Activated naive CD4-positive, alpha-beta T cell treated with anti-CD3 and anti-CD28 coated beads, Interleukin-2, amount 50 U/mL, for 16 hours (primary cell): ENCODE measurements around the gene EYA2.

Experiments used
- DNase-seq: peaks from one replicate; pipeline ENCODE4 v3.0.0-alpha.2; 2020

The EYA2 gene

DNA sequence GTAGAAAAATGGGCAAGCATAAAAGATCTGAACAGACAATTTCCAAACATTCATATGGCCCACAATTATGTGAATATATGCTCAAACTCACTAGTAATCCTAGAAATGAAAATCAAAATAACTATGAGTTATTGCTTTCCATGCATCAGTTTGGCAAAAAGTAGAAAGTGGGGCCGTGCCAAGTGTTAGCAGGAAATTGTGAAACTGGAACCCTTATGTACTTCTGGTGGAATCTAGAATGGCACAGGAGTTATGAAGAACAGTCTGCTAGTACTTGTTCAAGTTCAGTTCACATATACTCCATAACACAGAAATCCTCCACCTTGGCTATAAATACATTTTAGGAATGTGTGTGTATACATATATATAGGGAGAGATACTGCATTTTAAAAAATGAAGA is 89.8 kb downstream of the EYA2 start:
- DNase-seq, result no peak

DNA sequence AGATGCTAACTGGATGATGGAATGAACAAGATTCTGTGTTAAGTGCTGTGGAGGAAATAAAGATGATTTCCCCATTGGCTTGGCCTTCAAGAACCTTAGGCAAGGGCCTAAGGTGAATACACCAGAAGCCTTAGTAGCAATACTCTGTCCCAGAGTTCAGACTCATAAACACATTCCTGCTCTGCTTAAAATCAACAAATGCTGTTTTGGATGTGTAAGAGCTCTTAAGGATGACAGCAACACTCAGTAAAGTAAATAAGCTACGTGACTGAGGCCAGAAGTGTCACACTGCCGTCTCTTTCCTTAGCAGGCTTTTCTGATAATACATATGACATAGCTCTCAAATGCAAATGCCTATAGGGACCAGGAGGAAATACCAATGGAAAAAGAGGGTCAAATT is 90.6 kb downstream of the EYA2 start:
- DNase-seq, result no peak

DNA sequence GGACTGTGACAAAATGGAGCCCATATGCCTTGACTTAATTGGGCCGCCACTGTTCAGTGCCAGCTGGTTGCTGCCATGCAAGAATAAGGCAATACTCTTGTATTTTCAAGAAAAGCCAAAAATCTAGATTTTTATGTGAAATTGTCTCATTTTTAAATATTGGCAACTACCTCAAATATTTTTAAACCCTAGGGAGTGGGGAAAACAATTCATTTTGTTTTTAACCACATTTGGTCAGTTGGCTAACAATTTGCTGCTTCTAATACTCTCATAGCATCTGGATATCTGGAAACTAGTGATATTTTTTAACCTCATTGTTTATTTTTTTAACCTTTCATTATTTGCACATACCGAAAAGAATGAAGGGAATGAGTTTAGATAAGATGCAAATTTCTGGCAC is 91.0 kb downstream of the EYA2 start:
- no peak for DNase-seq

DNA sequence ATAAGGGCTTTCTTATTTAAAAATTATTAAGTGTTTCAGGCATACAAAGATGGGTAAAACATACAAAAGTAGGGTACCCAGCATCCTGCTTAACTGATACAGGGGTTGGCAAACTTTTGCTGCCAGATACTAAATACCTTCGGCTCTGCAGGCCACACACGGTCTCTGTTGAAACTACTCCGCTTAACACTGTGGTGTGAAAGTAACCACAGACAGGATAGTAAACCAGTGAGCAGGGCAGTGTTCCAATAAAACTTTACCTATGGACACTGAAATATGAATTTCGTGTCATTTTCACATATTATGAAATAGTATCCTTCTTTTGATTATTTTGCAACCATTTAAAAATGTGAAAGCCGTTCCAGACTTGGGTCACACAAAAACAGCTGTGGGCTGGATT is 92.4 kb downstream of the EYA2 start:
- no peak for DNase-seq

DNA sequence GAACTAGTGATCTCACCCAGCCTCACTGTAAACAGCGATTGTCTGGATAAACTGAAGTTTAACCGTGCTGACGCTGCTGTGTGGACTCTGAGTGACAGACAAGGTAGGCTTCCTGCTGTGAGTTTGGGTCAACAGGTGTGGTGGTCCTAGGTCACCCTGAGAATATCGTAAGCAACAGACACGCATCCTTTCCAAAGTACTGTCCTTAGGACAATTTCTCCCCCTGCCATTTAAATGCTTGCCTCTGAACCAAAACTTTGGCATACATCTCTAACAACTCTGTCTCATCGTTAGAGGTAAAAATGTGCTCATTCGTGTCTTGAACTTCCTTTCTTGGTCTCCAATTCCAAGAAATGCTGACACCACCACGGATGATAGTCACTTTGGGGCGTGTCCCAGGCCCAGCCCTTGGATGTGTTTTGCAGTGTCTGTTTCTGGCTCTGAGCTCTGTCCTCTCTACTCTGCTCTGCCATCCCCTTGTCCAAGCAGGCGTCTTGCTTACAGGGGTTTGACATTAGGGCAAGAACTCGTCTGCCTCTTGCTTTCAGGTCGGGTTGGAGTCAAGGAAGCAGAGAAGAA is 95.5 kb downstream of the EYA2 start:
- no peak for DNase-seq

DNA sequence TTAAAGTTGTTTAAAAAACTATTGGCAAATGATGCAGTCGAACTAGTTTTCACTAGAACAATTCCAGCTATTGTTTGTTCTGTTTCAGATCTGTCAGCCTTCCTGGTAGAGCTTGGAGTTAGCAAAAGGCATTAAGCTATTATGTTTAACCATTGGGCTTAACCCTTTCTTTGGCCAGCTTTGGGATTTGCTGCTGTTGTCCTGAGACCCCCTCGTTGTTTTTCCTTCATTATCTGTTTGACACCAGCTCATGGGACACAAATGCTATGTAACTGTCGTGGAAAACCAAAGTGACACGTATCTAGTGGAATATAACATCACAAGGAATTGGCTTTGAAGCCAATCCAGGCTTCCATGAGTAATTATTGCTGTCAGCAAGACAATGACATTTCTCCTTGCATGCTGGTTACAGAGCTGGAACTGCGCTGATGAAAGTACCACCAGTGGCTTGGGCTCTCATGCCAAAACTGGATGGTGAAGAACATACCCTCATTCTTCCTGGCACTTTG is 96.0 kb downstream of the EYA2 start:
- no peak for DNase-seq

DNA sequence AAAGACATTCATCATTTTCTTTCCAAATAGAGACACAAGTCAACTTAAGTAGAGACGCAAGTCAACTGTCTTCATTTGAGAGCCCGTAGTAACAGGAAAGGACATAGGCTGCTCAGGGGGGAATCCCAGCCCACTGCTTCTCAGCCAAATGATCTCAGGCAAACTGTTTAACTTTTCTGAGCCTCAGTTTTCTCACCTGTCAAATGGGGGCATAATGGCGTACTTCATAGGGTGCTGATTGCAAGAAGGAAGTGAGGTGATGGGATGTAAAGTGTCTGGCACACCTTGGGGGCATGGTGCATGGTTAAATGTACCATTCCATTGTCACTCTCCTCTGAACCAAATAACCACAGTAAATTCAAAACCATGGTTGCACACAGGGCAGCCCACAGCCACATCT is 96.5 kb downstream of the EYA2 start:
- no peak for DNase-seq

DNA sequence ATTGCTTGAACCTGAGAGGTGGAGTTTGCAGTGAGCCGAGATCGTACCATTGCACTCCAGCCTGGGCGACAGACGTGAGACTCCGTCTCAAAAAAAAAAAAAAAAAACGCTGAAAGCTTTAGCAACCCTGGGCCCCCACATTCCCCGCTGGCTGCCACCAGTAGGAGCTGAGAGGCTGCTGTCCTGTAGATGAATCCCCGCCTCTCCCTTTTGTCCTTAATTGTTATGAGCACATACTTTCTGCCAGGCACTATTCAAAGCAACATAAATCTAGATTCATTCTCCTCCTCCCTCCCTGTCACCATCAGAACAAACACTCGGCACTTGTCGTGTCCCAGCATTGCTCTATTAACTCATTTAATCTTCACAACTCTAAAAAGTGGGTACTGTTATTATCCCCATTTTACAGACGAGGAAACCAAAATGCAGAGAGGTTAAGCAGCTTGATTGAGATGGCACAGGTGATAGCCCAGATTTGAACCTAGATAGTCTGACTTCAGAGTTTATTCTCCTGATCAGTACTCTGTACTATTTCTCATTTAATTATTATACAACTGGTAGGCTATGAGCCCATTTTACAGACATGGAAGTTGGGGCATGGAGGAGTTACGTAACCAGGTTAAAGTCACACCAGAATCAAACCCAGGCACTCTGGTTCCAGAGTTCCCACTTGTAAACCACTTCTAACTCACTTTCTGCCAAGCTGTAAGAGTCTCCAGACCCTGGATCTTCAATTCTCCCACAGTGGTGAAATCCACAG is 97.4 kb downstream of the EYA2 start:
- no peak for DNase-seq

DNA sequence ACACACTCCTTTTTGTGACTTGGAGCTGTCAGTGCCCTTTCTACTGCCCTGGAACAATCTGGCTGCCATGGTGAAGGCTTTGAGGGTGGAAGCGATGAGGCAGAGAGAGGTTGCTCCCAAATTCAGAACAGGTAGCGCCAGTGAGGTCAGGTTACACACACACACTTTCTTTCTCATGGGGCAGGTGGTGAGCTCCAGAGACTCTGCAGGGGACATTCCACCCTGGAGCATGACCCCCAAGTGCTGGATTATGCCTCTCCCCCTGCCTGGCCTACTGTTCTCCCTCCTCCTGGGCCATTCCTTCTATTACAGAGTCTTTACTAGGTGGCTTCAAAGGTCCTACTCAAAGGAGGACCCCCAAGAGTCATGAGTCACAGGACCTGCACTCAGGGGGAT is 98.0 kb downstream of the EYA2 start:
- no peak for DNase-seq

DNA sequence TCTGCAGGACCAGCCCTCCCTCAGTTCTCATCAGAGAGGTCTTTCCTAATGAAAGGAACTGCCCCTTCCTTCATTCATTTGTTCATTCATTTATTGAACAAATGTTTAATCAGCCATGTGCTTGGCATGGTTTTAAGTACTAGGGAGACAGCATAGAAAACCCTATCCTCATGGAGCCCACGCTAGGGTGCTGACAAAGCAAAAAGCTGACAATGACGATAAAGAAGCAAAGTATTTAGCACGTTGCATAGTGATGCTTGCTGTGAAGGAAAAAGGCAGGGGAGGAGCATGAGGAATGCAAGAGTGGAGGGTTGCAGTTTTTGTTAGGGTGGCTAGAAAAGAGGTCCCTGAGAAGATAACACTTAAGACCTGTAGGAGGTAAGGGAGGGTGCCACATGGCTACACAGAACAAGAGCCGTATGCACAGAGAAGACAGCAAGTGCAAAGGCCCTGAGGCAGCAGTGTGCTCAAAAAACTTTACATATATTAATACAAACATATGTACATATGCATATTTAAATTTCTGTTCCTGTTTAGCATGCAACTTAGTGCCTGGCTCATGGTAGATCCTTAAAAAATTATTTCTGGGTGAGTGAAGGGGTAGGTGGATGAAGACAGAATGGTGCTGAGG is 98.9 kb downstream of the EYA2 start:
- DNase-seq, result no peak

DNA sequence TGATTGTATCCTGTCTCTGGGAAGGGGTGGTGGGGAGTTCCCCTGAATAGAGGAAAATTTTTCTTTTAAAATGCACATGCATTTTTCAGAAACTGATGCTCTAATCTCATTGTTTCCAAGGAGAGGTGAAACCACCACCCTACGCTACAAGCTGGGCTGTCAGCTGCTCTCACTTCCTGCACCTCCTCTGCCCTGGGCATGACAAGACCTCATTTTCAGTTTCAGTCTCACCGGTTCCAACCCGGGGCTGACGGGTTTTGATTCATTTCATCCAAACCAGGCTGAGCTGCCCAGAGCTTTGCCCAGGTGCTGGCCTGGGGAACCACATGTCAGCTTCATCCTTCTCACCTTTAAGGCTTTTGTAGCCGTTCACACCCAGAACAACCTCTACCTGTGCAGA is 99.7 kb downstream of the EYA2 start:
- DNase-seq, result peak; percentile 26

DNA sequence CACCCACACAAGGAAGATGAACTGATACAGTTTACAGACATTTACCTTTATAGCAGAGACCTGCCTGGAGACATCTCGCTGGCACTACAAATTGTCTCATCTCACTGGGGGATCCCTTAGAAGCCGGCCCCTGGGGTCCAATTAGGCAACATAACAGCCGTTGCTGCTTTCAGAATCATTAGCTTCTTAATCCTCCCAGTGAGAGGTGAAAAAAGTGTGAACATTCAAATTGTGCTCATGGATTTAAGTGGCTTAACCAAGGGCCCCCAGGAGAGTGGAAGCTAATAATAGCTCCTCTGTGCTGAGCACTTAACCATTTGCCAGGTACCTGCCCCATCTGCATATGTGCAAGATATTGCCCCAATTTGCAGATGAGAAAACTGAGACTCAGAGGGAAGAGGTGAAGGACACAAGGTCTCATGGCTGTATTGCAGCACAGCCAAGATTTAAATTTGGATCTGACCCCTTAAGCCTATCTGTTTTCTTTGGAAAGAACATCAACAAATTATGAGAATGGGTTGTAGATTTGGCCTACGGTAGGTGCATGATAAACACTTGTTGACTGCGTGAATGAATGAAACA is 101.0 kb downstream of the EYA2 start:
- no peak for DNase-seq

DNA sequence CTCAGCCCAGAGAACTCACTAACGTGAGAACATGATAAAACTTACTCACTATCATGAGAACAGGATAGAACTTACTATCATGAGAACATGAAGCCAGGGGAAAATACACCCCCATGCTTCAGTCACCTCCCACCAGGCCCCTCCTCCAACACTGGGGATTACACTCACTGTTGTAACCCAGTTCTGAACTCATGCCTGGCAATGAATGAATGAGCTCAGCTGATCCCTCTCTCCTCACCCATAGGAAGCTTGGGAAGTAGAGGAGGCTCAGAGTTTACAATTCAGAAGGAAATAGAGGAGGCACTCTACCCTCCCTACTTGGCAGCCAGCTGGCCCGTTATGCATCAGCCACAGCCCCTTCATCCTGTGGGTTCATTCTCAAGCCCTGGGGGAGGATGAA is 102.5 kb downstream of the EYA2 start:
- DNase-seq, result no peak

DNA sequence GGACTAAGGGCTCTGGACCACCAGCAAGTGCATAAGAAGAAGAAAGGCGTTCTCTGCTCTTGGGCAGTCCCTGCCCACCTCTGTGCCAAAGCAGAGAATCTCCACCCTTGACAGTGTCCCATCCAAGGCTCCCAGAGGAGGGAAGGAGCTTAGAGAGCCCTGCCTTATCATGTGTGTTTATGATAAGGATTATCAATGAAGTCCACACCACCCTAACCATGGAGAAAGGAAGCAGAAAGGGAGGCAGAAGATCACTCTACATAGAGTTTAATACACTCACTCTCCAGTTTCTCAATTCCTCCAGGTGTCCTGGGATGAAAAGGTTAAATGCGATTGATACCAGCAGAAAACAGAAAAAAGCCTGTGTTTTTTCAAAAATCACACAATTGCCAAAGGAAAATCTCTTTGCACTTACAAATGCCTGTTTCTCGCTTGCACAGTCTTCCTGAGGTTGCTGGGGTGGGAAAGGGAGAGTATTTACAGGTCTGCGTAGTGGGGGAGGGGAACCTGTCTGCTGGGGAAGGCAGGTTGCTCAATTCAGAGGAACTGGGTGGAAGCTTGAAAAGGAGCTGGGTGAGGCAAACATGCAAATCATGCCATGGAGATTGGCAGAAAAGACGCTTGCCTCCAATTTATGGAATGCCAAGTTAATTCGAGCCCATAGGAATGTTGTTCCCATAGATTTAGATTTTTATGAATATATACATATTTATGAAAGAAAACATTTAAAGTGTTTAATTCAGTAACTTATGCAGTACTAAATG is 104.0 kb downstream of the EYA2 start:
- no peak for DNase-seq

DNA sequence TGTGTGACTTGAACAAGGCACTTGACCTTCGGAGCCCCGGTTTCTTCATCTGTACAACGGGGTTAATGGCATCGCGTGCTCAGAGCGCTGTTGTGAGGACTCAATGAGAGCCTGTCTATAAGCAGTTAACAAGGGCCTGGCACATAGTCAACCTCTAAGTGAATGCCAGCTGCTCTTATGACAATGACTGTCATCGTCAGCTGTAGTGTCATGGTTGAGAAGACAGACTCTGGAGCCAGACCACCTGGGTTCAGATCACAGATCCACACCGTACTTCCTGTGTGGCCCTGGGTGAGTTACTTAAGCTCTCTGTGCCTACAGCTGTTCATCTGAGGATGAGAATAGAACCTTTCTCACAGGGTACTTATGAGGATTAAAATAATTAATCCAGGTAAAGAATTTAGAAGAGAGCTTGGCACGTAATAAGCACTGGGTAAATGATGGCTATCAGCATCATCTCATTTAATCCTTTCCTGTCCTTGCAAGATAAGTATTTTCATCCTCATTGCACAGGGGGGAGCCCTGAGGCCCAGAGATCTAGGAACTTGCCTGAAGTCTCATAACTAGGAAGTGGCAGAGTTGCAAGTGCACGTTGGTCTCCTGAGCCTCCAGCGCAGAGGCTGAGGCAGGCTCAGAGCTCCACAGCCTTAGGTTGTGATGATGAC is 105.3 kb downstream of the EYA2 start:
- DNase-seq, result no peak

DNA sequence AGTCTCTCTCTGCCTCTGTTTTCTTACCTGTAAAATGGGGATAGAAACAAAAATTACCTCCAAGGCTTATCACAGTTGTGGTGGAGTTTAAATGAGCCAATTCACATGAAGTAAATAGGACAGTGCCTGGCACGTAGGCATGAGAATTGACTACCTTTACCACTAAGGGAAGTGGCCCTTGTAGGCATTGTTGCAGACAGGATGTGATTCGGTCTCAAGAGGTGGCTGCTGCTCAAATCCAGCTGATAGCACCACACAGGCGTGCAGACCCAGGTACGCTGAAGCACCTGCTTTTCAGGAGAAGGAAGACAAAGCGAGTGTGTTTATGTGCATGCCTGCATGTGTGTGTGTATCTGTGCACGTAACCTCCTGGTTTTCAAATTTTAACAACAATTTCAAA is 108.6 kb downstream of the EYA2 start:
- DNase-seq, result no peak

DNA sequence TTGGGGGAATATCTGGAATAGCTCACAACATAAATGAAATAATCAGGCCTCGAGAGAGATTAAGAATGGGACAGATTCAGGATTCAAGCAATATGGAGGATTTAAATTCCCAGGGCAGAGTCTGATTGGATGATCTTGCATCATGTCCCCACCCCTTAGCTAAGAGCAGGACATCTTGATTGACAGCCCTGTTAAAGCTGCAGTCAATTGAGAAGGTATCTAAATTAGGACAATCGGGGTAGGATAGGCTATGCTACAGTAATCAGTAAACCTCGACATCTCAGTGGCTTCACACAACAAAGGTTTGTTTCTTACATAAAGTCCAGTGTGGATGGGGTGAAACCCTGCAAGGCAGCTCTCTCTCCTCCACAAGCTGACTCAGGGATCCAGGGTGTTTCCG is 109.5 kb downstream of the EYA2 start:
- no peak for DNase-seq

DNA sequence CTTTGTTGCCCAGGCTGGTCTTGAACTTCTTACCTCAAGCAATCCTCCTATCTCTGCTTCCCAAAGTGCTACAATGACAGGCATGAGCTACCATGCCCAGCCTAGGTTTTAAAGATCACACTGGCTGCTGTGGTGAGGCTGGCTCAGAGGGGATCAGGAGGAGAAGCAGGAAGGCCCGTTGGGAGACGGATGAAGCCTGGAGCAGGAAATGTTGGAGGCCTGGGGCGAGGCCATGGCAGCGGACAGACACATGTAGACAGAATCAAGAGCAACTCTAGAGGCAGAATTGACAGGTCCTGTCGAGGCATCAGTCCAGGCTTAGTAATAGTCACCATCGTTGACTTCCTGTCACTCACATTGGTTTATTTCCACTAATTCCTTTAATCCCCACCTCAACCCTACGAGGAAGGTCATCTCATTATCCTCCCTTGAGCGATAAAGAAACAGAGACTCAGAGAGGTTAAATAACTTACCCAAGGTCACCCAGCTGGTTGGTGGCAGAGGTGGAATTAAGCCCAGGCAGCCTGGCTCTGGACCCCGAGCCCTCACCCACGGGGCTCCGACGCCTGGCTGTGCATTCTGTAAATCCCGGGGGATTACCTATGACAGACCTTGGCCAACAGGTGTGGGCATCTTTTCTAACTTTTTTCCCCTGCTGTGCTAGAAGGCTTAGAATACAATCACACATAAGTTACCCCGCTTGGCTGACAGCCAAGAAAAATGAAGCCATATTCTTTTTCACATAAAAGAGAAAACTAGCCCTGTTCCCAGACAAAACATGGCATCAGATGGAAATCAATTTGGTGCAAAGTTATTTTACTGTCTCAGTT is 113.4 kb downstream of the EYA2 start:
- no peak for DNase-seq

DNA sequence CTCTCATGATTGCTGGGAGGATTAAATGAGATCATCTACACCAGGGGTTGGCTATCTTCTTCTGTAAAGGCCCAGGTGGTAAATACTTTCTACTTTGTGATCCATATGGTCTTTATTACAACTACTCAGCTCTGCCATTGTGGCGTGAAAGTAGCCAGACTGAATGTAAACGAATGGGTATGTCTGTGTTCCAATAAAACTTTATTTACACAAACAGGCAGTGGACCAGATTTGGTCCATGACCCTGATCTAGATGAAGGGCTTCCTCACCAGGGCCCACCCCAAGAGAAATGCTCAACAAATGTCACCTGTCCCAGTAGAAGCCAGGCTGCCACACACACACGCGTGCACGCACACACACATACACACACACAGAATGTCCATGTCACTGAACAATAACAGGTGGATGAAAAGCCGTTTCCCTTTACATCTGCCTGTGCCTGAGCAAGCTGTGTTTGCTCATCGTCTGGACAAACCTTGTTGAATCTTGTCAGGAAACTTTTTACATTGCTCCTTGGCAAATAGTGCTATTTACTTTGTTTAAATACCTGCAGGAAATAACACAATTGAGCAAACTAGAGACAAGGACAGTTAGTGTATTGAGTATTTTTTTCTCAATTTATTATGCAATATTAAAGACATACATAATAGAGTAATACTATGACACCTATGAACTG is 114.3 kb downstream of the EYA2 start:
- no peak for DNase-seq

DNA sequence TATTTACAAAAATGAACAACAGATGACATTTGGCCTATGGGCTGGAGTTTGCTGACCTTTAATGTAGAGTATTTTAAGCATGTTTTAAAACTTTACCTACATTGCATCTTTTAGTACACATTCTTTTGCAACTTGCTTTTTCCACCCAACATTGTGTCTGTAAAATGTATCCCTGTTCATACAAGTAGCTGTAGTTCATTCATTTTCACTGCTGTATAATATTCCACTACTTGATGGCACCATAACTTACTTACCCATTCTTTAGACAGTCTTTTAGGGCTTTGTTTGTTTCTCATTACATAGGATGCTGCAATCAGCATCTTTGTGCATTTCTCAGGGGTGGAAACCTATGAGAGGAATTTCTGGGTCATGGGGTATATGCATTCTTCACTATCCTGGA is 115.1 kb downstream of the EYA2 start:
- no peak for DNase-seq

DNA sequence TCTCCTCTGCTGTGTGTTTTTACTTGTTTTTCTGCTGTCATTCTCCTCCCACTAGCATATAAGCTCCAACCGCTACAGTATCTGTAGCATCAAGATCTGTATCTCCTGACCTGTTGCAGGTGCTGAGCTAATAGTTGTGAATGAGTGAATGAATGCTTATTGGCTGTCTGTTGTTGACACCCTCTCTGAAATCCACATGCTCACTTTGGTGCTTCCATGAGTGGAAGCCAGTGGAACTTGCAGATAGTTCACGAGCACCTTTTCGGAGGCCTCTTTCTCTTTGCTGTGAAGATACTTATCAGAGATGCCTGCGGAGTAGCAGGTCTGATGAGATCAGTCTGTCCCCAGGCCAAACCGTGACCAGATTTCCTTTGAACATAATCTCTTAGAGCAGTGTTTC is 117.3 kb downstream of the EYA2 start:
- DNase-seq, result no peak
